Measurements from ENCODE around the gene SORBS1. TPM values are rescaled to one million over a fixed set of nuclear protein-coding genes. Genes with fewer than 3 reads are reported as not detected.

SORBS1 gene
- total and polyA plus RNA-seq, 12 donors, result 140 to 1,253 (median 1,042) TPM

GRCh38 chr10:95415621-95416031, 145.5 kb downstream of the SORBS1 start:
- peaks cover 0 to 35% (median 1%) of the 10 kb centered on the region in 9 donors for H3K36me3 ChIP-seq
- intact Hi-C loops (cut with DNase I), result loop anchor here in 1 of 10 donors (5.0 kb wide), 1 partner anchor 38 kb away; no protein-coding TSS in a partner anchor
- H3K27me3 ChIP-seq, result no peaks in the 10 kb centered on the region
- H3K4me3 ChIP-seq, result peak overlapping the region in 9 of 10 donors; percentile 36 to 56 (median 51)
- no peaks in the 10 kb centered on the region for H3K9me3 ChIP-seq
- ATAC-seq (peak; percentile 27 to 80 (median 58)), DNase-seq (peak; percentile 63 to 66)
- peak overlapping the region; percentile 83 to 97 (median 93) for H3K27ac ChIP-seq
- WGBS, 2 donors, result 24 to 31% methylated on average over 16 of the region's 16 CpGs
- no peak for TF ChIP-seq CTCF (IDR thresholded peaks at IDR 0.05)
- peaks cover 11 to 89% (median 64%) of the 10 kb centered on the region in 9 donors for H3K4me1 ChIP-seq

- ATAC-seq (peak; percentile 64 to 90 (median 84)), DNase-seq (peak; percentile 50 to 74)
- Histone ChIP-seq H3K4me3 (peak overlapping the region; percentile 16 to 56 (median 50)), H3K27ac (peak overlapping the region; percentile 83 to 97 (median 93)), H3K36me3 (peaks cover 0 to 35% (median 0%) of the 10 kb centered on the region in 9 donors), H3K27me3 (no peaks in the 10 kb centered on the region), H3K9me3 (no peaks in the 10 kb centered on the region), H3K4me1 (peaks cover 11 to 91% (median 67%) of the 10 kb centered on the region in 9 donors)
- WGBS, 2 donors, result 26 to 36% methylated on average over 10 of the region's 10 CpGs
- intact Hi-C loops (cut with DNase I), result loop anchor here in 1 of 10 donors (5.0 kb wide), 1 partner anchor 38 kb away; no protein-coding TSS in a partner anchor
- no peak for TF ChIP-seq CTCF (IDR thresholded peaks at IDR 0.05)
Observed at GRCh38 chr10:95414844-95415485, 146.2 kb downstream of the SORBS1 start.

GRCh38 chr10:95414016-95414830, 146.9 kb downstream of the SORBS1 start:
- TF ChIP-seq CTCF (IDR thresholded peaks at IDR 0.05), result no peak
- 36 to 50% methylated on average over 27 of the region's 27 CpGs for WGBS, 2 donors
- ATAC-seq (peak; percentile 13 to 67 (median 54)), DNase-seq (peak in 1 of 2 donors; percentile 52)
- intact Hi-C loops (cut with DNase I), result no loop called here
- Histone ChIP-seq H3K27ac (peak overlapping the region; percentile 83 to 97 (median 93)), H3K4me1 (peaks cover 11 to 92% (median 67%) of the 10 kb centered on the region in 9 donors), H3K36me3 (peaks cover 0 to 35% (median 0%) of the 10 kb centered on the region in 9 donors), H3K9me3 (no peaks in the 10 kb centered on the region), H3K27me3 (no peaks in the 10 kb centered on the region), H3K4me3 (peak overlapping the region; percentile 16 to 56 (median 50))

DNA sequence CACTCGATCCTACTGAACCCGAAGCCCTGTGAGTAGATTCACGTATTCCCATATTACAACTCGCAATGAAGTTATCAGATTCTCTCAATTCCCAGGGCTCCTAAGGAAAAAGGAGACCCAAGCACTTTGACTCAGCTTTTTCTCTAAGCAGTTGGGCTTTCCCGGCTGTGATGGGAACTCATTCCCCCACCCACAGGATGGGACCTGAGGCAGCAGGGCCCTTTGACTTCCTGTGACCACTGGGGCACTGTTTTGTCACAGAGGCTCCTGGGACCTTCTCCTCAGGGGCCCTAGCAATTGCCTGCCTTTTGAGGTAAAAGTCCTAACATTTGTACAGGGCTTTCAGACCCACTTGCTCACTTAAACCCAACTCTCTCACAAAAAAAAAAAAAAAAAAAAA, 147.6 kb downstream of the SORBS1 start:
- DNase-seq (peak in 1 of 2 donors; percentile 49), ATAC-seq (peak in 5 of 8 donors; percentile 21 to 43 (median 37))
- Histone ChIP-seq H3K36me3 (peaks cover 0 to 30% (median 0%) of the 10 kb centered on the region in 9 donors), H3K4me1 (peaks cover 11 to 95% (median 68%) of the 10 kb centered on the region in 9 donors), H3K9me3 (no peaks in the 10 kb centered on the region), H3K4me3 (peak overlapping the region; percentile 7 to 56 (median 50)), H3K27me3 (no peaks in the 10 kb centered on the region), H3K27ac (peak overlapping the region; percentile 83 to 97 (median 93))
- WGBS, 2 donors, result 41 to 43% methylated on average over 5 of the region's 5 CpGs
- peak in 1 of 9 donors; percentile 6 for TF ChIP-seq CTCF (IDR thresholded peaks at IDR 0.05)
- intact Hi-C loops (cut with DNase I), result no loop called here
